Mononuclear cell (primary cell): ENCODE results near the gene ALDOC. TPM values are rescaled to one million over a fixed set of nuclear protein-coding genes. Genes with fewer than 3 reads are reported as not detected.

ENCODE experiments used
- H3K27me3 ChIP-seq: 2 replicates; pipeline ENCODE4 v1.6.0; 2011; ENCODE audit warnings: low read length, control low read depth; ENCODE audit not compliant: insufficient read depth
- H3K4me1 ChIP-seq: 2 replicates; pipeline ENCODE4 v1.5.1; 2011; ENCODE audit warnings: mild to moderate bottlenecking, low read length, control low read depth; ENCODE audit not compliant: insufficient read depth
- H3K4me3 ChIP-seq: 2 replicates; pipeline ENCODE4 v1.5.1; 2011; ENCODE audit warnings: mild to moderate bottlenecking, low read length, moderate library complexity
- H3K9me3 ChIP-seq: 2 replicates; pipeline ENCODE4 v1.5.1; 2011; ENCODE audit warnings: low read depth, mild to moderate bottlenecking, control low read depth, low read length
- total RNA-seq: library from RNA; depleted of rRNA; stranded (reverse); fragments of >200 nt; gene quantifications from one replicate; pipeline ENCODE4 v1.2.3, GENCODE V29; 2012

Gene ALDOC
- total RNA-seq, 1 donor, result 17.8 TPM

DNA sequence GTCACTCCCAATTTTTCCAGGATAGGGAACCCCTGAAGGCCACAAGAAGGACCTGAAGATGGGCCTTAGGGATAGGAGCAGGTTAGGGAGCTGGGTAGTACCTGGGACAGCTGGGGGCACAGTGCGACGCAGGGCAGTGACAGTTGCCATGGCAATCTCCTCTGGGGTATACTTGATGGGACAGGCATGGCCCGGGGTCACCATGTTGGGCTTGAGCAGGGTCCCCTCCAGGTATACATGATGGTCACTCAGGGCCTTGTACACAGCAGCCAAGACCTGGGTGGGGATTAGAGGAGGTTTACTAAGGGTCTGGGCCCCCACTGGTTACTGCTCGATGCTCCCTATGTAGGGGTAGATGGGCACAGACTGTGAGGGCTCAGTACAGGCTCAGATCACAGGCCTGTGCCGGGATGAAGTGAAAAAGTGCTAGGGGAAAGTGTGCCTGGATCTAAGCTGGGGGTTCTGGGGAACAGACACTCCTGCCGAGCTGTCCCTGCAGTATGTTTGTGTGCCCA is 2.7 kb downstream of the ALDOC start:
- Histone ChIP-seq H3K27me3 (no peaks in the 10 kb centered on the region), H3K4me1 (peaks cover 41% of the 10 kb centered on the region), H3K9me3 (no peaks in the 10 kb centered on the region), H3K4me3 (no peak overlapping the region)

DNA sequence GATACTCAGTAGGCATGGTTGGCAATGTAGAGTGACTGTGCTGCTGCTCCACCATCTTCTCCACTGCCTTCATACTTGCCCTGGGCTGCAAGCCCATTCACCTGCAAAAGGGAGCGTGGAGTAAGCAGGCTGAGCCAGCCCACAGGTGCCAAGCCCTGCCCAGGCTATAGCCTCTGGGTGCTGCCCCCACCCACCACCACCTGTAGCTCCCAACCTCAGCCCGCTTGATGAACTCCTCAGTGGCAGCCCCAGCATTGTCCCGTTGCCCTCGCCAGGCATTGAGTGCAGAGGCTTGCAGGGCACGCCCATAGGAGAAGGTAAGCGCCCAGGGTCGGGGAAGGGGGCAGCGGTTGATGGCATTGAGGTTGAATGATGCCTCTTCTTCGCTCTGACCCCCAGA is 3.2 kb downstream of the ALDOC start:
- peaks cover 45% of the 10 kb centered on the region for H3K4me1 ChIP-seq
- no peak overlapping the region for H3K4me3 ChIP-seq
- no peaks in the 10 kb centered on the region for H3K27me3 ChIP-seq
- no peaks in the 10 kb centered on the region for H3K9me3 ChIP-seq

DNA sequence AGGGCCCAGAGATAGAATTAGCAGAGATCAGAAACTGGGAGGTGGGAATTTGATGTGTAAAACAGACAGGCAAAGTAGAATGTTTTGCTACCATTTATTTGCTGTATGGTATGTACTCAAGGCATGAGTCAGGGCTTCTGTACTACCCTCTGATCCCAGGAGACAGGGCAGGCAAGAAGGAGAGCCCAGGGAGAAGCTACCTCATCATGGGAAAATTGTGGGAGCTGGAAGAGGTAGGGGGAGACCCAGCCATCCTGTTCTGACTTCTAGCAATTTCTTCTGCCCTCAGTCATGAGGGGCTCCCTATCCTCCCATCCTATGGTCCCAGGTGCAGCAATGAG is 3.7 kb downstream of the ALDOC start:
- H3K4me1 ChIP-seq, result peaks cover 50% of the 10 kb centered on the region
- H3K27me3 ChIP-seq, result no peaks in the 10 kb centered on the region
- no peak overlapping the region for H3K4me3 ChIP-seq
- H3K9me3 ChIP-seq, result no peaks in the 10 kb centered on the region

DNA sequence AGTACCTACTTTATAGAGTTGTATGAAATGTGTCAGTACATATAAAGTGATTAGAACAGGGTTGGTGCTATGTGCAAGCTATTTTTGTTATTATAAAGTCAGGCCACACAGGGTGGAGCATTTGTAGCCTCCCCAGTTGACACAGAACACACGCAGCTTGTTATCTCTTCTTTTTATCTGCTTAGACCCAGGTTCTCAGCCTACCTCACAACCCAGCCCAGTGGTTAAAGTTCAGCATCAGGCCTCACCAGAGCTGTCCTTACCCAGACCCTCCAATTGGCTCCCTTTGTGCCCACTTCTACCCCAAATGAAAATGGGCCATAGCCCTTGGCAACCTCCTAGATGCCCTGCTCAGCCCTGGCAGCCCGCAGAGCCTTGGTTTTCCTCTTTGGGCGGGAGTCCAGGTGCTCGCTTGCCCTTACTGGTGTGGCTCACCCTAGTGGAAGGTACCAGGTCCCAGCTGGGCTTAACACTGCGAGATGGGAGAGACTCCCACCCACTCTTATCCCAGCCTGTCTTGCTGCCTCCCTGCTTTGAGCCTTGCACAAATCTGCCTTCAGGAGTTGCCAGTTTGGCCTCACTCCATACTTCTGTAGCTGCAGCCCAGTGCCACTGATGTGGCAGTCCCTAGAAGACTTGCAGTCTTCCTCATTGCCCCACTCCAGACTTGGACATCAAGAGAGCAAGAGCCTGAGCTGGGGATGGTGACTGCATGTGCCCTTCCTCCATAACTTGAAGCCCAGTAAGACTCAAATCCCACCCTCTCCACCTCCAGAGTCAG is 4.2 kb downstream of the ALDOC start:
- peaks cover 56% of the 10 kb centered on the region for H3K4me1 ChIP-seq
- no peak overlapping the region for H3K4me3 ChIP-seq
- no peaks in the 10 kb centered on the region for H3K9me3 ChIP-seq
- H3K27me3 ChIP-seq, result no peaks in the 10 kb centered on the region

DNA sequence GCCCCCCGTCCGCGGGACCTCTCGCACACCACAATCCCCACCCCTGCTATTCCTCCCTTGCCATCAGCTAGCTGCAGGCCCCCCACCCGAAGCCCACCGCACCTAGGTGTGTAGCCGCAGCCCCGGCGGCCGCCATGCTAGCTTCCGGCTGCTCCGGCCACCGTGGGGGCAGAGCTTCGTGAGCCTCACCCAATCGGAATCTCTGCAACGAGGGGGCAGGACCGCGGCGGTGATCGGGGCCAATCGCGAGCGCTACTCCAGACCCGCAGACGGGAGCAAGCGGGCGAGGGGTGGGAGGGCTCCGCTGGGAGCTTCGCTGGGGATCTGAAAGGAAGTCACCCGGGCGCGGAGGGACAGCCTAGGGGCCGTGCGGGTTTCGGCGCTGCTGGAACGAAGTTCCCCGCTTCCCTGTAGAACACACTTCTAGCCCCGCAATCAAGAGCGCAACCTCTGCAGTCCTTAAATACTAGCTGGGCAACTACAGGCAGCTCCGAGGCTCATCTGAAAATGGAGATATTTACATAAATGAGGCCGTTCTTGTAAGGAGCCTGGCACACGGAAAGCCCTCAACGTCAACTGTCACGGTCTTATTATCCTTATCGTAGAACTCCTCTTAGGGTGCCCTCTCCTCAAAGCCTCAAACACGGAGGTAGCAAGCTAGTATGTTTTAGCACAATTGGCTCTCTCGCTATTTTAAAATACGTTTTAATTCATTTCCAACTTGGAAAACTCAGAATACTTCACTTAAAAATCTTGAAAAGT is 5.2 kb downstream of the ALDOC start, which contains the start of gene PIGS:
PIGS (minus strand) TSS at position 164 of the 762 bp plus-strand sequence; CDS start at position 136, 28 bp downstream.
- H3K4me3 ChIP-seq, result peak within 1 kb of the TSS; percentile 89
- H3K27me3 ChIP-seq, result no peaks in the 10 kb centered on the region
- no peaks in the 10 kb centered on the region for H3K9me3 ChIP-seq
- H3K4me1 ChIP-seq, result peaks cover 59% of the 10 kb centered on the region

DNA sequence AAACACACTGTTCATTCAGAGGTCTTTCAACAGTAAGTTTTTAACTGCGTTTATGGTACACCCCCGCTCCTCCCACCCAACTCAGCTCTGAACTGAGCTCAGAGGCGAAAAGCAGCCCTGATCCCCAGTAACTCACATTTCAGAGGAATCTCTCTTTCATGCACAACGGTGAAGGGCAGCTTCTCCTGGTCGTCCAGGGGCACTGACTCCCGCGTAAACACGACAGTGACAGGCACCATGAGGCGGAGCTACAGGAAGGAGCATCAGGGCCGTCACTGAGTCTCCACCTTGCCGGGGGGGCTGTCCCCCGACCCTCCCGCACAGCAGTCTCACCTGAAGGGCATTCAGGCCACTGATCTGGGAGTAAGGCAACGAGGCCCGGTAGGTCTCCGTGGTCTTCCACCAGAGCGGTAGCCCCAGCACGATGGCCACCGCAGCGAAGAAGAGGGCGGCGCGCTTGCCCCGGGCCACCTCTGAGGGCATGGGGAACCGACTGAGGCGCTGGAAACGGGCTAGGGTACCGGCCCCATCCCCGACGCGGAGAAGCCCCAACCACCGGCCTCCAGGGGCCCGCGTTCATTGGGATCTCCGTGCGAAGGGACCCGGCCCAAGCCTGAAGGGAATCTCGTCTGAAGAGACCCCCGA is 5.9 kb downstream of the ALDOC start:
- Histone ChIP-seq H3K4me1 (peaks cover 56% of the 10 kb centered on the region), H3K4me3 (peak overlapping the region; percentile 89), H3K27me3 (no peaks in the 10 kb centered on the region), H3K9me3 (no peaks in the 10 kb centered on the region)

DNA sequence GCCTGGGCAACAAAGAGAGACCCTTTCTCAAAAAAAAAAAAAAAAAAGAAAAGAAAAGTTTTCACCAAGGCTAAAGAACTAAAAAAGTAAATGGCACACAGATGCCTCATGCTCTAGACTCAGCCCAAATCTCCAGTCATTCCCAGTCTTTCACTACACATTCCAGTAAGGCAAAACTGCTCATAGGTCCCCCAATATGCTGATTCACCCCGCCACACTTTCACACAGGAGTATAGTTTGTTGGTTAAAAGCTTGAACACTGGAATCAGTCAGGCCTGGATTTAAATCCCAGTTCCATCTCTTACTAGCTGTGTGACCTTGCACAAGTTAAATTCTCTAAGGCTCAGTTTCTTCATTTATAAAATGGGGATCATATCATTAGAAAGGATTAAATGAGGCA is 7.2 kb downstream of the ALDOC start:
- Histone ChIP-seq H3K4me3 (no peak overlapping the region), H3K27me3 (no peaks in the 10 kb centered on the region), H3K9me3 (no peaks in the 10 kb centered on the region), H3K4me1 (peaks cover 59% of the 10 kb centered on the region)

DNA sequence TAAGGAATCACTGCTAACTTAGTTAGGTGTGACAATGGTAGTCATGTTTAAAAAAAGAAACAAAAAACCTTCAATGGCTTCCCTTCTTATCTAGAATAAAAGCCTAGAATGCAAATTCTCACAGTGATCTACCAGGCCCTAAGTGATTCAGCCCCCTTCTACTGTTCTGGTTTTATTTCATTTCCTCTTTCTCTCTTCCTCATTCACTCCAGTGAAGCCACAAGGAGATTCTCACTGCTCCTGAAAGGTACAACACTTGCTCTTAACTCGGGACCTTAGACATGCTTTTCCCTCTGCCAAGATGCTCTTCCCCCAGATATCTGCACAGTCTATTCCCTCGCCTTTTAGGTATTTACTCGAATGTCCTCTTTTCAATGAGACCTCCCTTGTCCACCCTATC is 9.1 kb downstream of the ALDOC start:
- no peaks in the 10 kb centered on the region for H3K9me3 ChIP-seq
- H3K4me3 ChIP-seq, result no peak overlapping the region
- peaks cover 58% of the 10 kb centered on the region for H3K4me1 ChIP-seq
- no peaks in the 10 kb centered on the region for H3K27me3 ChIP-seq

DNA sequence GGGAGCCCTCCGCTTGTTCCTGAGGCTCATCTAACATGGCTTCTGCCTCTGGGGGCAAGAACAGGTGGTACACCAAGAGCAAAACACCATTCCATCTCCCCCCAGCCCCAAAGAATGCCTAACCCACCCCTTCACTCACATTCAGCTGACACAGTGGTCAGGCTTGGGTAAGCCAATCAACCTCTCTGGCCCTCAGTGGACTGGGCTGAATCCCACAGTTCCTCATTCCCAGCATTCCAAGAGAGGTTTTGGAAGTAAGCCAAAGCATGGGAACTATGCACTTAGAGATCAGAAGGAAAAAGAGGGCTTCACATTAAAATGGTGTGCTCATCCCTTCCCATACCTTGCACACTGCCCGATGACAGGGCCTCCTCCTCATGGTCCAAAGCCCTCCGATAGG is 13.2 kb downstream of the ALDOC start:
- Histone ChIP-seq H3K9me3 (no peaks in the 10 kb centered on the region), H3K4me3 (no peak overlapping the region), H3K27me3 (no peaks in the 10 kb centered on the region)

DNA sequence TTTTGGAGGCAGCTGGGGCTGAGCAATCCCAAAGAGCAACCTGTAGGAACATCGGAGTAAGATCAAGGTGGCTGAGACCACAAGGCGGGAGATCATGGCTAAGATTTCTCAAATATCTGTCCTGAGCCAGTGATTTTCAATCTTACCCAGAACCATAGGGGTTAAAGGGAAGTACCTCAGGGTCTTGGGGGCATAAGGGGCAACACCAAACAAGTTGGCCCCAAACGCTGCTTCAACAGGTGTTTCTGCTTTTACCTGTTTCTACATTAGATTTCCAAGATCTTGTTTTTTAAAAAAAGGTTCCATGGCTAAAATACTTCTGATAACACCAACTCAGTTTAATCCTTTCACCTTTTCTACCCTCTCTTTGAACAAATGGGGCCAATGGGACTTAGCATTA is 21.7 kb downstream of the ALDOC start:
- Histone ChIP-seq H3K4me3 (no peak overlapping the region), H3K4me1 (peaks cover 25% of the 10 kb centered on the region), H3K9me3 (no peaks in the 10 kb centered on the region), H3K27me3 (no peaks in the 10 kb centered on the region)

More for the DNA sequence above, 13.2 kb downstream of the ALDOC start:
- H3K4me1 ChIP-seq, result peaks cover 23% of the 10 kb centered on the region

DNA sequence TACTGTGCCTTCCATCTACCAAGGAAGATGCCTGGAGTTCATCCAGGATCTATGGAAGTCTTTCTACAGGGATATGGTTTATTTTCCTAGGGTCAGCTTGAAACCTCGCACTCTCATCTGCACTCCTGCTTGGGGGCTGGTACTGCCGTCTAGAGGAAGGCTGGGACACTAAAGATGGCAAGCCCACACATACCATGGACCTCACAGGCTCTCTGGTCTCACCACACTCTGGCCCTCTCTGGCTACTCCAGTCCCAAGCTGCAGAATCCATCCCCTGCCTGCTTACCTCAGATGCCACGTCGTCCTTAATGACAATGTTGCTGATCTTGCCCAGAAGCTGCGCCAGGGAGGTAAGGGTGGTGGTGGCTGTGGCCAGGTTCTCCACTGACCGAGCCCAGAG is 22.1 kb downstream of the ALDOC start:
- Histone ChIP-seq H3K9me3 (no peaks in the 10 kb centered on the region), H3K27me3 (no peaks in the 10 kb centered on the region), H3K4me3 (no peak overlapping the region), H3K4me1 (peaks cover 29% of the 10 kb centered on the region)

DNA sequence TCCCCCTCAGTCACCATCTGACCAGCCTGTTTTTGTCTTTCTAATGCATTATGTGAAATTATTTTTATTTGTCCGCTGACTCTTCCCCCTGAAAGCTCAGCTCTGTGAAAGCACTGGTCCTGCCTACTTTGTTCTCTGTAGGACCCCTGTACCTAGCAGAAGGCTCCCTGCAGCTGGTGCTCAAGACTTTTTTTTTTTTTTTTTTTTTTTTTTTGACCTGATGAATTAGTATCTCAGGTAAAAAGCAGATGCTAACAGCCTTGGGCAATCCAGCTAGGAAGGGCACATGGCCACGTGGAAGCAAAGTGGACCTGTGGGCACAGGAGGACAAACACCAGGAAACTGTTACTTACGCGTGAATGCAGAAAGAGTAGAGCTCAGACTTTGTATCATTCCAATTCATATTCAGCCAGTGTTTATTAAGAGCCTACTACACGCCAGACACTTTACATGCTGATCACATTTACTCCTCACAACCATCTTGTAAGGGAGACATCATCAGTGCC is 23.6 kb downstream of the ALDOC start:
- H3K9me3 ChIP-seq, result no peaks in the 10 kb centered on the region
- peaks cover 45% of the 10 kb centered on the region for H3K4me1 ChIP-seq
- no peak overlapping the region for H3K4me3 ChIP-seq
- no peaks in the 10 kb centered on the region for H3K27me3 ChIP-seq

DNA sequence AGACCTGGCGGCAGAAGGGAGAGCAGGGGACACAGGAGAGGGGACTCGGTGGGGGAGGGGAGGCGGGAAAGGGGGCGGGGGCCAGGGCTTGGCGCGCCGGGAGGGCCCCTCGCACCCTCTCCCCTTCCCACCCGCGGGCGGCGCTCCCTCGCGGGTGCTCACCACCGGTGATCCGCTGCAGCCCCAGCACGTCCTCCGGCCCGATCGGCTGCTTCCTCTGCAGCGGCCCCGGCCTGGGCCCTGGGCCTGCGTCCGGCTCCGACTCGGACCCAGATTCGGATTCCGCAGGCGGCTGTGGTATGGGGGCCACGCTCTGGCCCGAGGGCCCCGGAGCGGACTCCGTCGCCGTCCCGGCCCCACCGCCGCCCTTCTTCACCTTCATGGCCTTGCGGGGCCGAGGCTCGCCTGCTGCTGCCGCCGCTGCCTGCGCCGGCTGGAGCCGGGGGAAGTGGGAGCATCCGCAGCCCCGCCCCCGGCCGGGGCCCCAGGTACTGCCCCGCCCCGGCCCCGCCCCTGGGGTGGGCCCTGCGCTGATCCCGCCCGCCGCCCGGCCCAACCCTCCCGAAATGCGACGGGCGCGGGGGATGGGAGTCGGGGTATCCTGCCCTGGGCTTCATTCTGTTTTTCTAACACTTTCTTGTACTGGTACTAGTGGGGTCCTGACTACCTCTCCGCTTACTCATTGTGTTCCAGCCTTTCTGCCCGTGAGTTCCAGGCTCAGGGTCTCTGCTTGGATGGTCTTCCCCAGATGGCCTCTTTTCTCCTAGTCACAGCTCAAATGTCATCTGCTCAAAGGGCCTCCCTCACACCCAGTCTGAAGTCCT is 24.3 kb downstream of the ALDOC start, which contains the start of gene UNC119:
UNC119 (minus strand) TSS at position 449 of the 824 bp plus-strand sequence; CDS start at position 382, 67 bp downstream.
- H3K9me3 ChIP-seq, result no peaks in the 10 kb centered on the region
- H3K4me3 ChIP-seq, result peak within 1 kb of the TSS; percentile 66
- H3K4me1 ChIP-seq, result peaks cover 51% of the 10 kb centered on the region
- H3K27me3 ChIP-seq, result no peaks in the 10 kb centered on the region

DNA sequence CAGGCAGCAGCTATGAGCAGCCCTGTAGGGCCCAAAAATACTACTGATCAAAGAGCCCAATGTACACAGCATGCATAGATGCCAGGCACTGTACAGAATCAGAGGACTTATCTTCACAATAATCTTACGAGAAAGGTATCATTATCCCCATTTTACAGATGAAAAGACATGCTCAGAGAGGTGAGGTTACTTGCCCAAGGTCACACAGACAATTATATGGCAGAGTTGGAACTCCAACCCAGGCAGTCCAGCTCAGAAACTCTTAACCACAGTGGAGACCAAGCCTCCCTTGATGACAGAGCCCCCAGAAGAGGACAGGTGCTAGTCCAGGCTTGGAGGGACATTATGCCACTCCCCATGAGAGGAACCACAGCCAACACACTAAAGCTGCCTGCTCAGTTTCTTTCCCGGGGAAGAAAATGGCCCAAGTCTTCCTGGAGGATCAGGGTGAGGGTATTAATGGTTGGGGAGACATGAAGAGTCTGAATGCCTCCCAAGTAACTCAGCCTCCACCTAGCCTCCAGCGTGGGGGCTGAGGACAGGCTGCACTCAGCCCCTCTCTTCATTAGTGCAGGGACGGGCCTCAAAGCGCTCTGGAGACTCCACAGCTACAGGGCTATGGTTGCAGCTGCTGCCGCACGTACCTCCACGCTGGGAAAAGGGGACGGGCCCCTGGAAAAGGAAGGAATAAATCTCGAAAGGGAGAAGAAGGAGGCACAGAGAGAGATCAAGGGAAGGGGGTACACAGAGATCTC is 25.1 kb downstream of the ALDOC start:
- Histone ChIP-seq H3K4me3 (peak overlapping the region; percentile 66), H3K4me1 (peaks cover 59% of the 10 kb centered on the region), H3K27me3 (no peaks in the 10 kb centered on the region), H3K9me3 (no peaks in the 10 kb centered on the region)
